ENCODE results near the gene CASR. TPM values are rescaled to one million over a fixed set of nuclear protein-coding genes. Genes with fewer than 3 reads are reported as not detected.

CASR gene
- total RNA-seq, 4 donors from 2014 or later: under 0.01 to 0.19 TPM; not detected in 2

DNA sequence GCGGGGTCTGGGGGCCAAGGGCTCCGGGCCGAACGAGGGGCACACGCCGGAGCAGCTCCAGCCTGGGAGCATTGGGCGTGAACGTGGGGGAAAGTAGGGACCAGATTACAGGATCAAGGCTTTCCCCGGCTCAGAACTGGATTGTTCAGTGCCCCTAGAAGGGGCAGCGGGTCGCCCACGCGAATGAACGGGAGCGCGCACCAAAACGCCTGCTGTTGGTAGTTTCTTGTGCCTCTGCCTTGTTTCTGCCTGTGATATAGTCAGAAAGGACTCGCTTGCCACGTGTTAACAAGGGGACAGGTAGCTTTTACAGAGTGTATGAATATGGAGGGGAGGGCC lies 1.1 kb downstream of the CASR start:
- intact Hi-C loops (cut with DNase I): no loop called here
- no peaks in the 10 kb centered on the region for H3K36me3 ChIP-seq
- peaks cover 0 to 14% (median 12%) of the 10 kb centered on the region in 4 donors for H3K4me1 ChIP-seq
- TF ChIP-seq, protein P1, sequence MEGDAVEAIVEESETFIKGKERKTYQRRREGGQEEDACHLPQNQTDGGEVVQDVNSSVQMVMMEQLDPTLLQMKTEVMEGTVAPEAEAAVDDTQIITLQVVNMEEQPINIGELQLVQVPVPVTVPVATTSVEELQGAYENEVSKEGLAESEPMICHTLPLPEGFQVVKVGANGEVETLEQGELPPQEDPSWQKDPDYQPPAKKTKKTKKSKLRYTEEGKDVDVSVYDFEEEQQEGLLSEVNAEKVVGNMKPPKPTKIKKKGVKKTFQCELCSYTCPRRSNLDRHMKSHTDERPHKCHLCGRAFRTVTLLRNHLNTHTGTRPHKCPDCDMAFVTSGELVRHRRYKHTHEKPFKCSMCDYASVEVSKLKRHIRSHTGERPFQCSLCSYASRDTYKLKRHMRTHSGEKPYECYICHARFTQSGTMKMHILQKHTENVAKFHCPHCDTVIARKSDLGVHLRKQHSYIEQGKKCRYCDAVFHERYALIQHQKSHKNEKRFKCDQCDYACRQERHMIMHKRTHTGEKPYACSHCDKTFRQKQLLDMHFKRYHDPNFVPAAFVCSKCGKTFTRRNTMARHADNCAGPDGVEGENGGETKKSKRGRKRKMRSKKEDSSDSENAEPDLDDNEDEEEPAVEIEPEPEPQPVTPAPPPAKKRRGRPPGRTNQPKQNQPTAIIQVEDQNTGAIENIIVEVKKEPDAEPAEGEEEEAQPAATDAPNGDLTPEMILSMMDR (IDR thresholded peaks at IDR 0.05): no peak
- TF ChIP-seq POLR2AphosphoS5 (IDR thresholded peaks at IDR 0.05) (no peak), POLR2A (IDR thresholded peaks at IDR 0.05; ENCODE audit: low read depth) (no peak), EP300 (IDR thresholded peaks at IDR 0.05) (no peak)
- no peaks in the 10 kb centered on the region for H3K9me3 ChIP-seq
- H3K4me3 ChIP-seq: peak overlapping the region in 2 of 4 donors; percentile 23 to 36
- no peak overlapping the region for H3K27ac ChIP-seq (replicated peaks in 1 of 4)
- DNase-seq (ENCODE audit: extremely low spot score): no peak
- 10% methylated on average over 12 of the region's 19 CpGs for WGBS
- peaks cover 0 to 38% (median 17%) of the 10 kb centered on the region in 4 donors for H3K27me3 ChIP-seq

DNA sequence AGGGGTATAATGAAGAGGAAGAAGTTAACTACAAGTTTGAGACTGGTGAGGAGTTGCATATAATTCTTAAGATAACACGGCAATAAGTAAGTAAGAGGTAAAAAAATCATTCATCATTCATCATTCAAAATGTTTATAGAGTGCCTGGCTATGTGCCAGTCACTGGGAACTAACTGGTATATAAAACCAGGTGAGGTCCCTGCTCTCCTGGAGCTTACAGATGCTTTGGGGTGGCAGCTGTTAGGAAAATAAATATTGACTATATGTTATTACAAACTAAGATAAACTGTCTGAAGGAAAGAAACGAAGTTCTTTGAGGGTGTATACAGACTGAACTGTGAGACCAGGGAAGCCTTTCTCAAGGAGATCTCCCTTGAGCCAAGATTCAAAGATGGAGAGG lies 2.9 kb downstream of the CASR start:
- Histone ChIP-seq H3K4me1 (peaks cover 0 to 14% (median 12%) of the 10 kb centered on the region in 4 donors), H3K27me3 (peaks cover 0 to 38% (median 17%) of the 10 kb centered on the region in 4 donors), H3K36me3 (no peaks in the 10 kb centered on the region), H3K9me3 (no peaks in the 10 kb centered on the region), H3K27ac (replicated peaks in 1 of 4) (no peak overlapping the region), H3K4me3 (no peak overlapping the region)
- WGBS: 22% methylated on average over 2 of the region's 2 CpGs
- DNase-seq (ENCODE audit: extremely low spot score): no peak
- TF ChIP-seq POLR2AphosphoS5 (IDR thresholded peaks at IDR 0.05) (no peak), POLR2A (IDR thresholded peaks at IDR 0.05; ENCODE audit: low read depth) (no peak), EP300 (IDR thresholded peaks at IDR 0.05) (no peak)
- TF ChIP-seq, protein P1 (IDR thresholded peaks at IDR 0.05): no peak
- intact Hi-C loops (cut with DNase I): no loop called here

DNA sequence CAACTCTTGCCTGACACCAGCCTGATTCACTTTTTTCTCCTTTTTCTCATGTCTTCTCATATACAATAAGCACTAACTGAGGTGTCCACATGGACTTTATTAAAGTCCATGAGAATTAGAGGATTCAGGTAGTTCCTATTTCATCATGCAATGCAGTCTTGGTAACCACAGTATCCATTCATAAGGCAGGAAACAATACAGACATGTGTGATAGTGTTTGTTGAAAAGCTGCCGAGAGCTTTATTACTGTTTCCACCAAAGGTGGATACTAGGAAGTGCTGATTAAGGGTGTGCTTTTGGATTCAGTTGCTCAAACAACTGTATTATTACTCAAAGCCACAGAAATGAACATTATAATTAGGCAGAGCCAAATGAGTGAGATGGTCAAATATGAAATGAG lies 5.3 kb downstream of the CASR start:
- no peak for TF ChIP-seq EP300 (IDR thresholded peaks at IDR 0.05)
- Histone ChIP-seq H3K9me3 (no peaks in the 10 kb centered on the region), H3K27me3 (peaks cover 0 to 21% (median 12%) of the 10 kb centered on the region in 4 donors), H3K27ac (replicated peaks in 1 of 4) (no peak overlapping the region), H3K4me3 (no peak overlapping the region), H3K36me3 (no peaks in the 10 kb centered on the region), H3K4me1 (peaks cover 0 to 10% (median 9%) of the 10 kb centered on the region in 4 donors)
- intact Hi-C loops (cut with DNase I): no loop called here
- DNase-seq (ENCODE audit: extremely low spot score): no peak
- WGBS: 53% methylated on average over 1 of the region's 1 CpG

DNA sequence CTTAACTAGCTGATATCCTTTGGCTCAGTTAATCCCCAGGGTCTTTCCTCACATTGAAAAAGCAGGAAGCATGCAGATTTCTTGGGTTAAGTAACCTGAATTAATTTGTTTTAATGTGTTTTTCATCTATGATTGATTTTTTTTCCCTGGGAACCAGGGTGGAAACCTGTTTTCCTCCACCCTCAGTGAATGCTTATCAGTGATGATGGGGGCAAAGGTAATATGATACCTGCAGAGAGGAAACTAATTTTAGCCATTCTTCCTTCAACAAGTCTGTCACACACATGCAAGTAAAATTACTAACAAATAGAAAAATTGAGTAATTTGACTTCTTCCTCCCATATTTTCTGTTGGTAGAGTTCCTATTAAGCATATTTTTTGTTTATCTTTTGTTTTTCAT lies 5.9 kb downstream of the CASR start:
- H3K4me3 ChIP-seq: no peak overlapping the region
- no peak for DNase-seq (ENCODE audit: extremely low spot score)
- intact Hi-C loops (cut with DNase I): no loop called here
- peaks cover 0 to 4% (median 2%) of the 10 kb centered on the region in 4 donors for H3K4me1 ChIP-seq
- peaks cover 0 to 15% (median 6%) of the 10 kb centered on the region in 4 donors for H3K27me3 ChIP-seq
- H3K27ac ChIP-seq (replicated peaks in 1 of 4): no peak overlapping the region
- no peaks in the 10 kb centered on the region for H3K9me3 ChIP-seq
- no peaks in the 10 kb centered on the region for H3K36me3 ChIP-seq
- no peak for TF ChIP-seq POLR2AphosphoS5 (IDR thresholded peaks at IDR 0.05)
- TF ChIP-seq EP300 (IDR thresholded peaks at IDR 0.05): no peak
- TF ChIP-seq, protein P1 (IDR thresholded peaks at IDR 0.05): no peak
- no peak for TF ChIP-seq POLR2A (IDR thresholded peaks at IDR 0.05; ENCODE audit: low read depth)

DNA sequence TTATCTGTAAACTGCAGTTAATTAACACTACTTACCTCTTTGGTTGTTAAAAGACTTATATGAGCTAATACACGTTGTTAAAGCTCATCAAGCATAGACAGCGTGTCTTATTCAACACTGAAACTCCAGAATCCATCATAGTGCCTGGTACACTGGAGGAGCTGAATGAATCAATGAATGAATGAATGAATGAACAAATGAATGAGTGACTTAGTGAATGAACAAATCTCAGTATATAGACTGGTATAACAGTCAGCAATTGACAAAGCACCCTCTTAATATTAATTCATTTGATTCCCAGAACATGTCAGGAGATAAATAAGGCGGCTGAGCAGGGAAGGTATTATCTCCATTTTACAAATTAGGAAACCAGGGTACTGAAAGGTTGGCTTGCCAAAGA lies 7.1 kb downstream of the CASR start:
- DNase-seq (ENCODE audit: extremely low spot score): no peak
- no peak overlapping the region for H3K27ac ChIP-seq (replicated peaks in 1 of 4)
- TF ChIP-seq POLR2A (IDR thresholded peaks at IDR 0.05; ENCODE audit: low read depth) (no peak), EP300 (IDR thresholded peaks at IDR 0.05) (no peak), POLR2AphosphoS5 (IDR thresholded peaks at IDR 0.05) (no peak)
- TF ChIP-seq, protein P1 (IDR thresholded peaks at IDR 0.05): no peak
- intact Hi-C loops (cut with DNase I): no loop called here
- H3K4me3 ChIP-seq: no peak overlapping the region
- WGBS: 75% methylated on average over 3 of the region's 3 CpGs
- H3K4me1 ChIP-seq: no peaks in the 10 kb centered on the region
- H3K9me3 ChIP-seq: no peaks in the 10 kb centered on the region
- H3K36me3 ChIP-seq: no peaks in the 10 kb centered on the region
- H3K27me3 ChIP-seq: peaks cover 0 to 3% (median 0%) of the 10 kb centered on the region in 4 donors
